RWPE1 (cell line): ENCODE results near the gene VAPB.

Experiments
- CTCF ChIA-PET: fragments of 350-600 bp; sonication (Branson Sonifier 250); formaldehyde crosslinking; extraction: SDS; loops from one replicate; lab custom pipeline; 2021; lab: Yijun Ruan, JAX
- POLR2A ChIA-PET: fragments of 400-600 bp; formaldehyde crosslinking; extraction: SDS; loops from one replicate; lab custom pipeline; 2020; ENCODE audit warnings: antibody characterized with exemption; ENCODE audit not compliant: low non-redundant PET; lab: Yijun Ruan, JAX
- DNase-seq: peaks from one replicate; pipeline ENCODE4 v3.0.0; 2012; ENCODE audit warnings: low spot score
- H3K27ac ChIP-seq: fragments of 450-650 bp; 2 replicates; pipeline ENCODE4 v1.5.1; 2017
- CTCF ChIP-seq: fragments of 450-650 bp; conservative IDR thresholded peaks from 2 replicates; pipeline ENCODE4 v1.5.1; 2017; ENCODE audit warnings: low read depth, mild to moderate bottlenecking

The VAPB gene

GRCh38 chr20:58393299-58393698, 4.3 kb downstream of the VAPB start:
- ChIA-PET POLR2A (no interaction called here), CTCF (no interaction called here)
- TF ChIP-seq CTCF, result no peak
- DNase-seq, result no peak
- H3K27ac ChIP-seq, result no peak overlapping the region

GRCh38 chr20:58394801-58395200, 5.8 kb downstream of the VAPB start:
- no peak for DNase-seq
- no peak for TF ChIP-seq CTCF
- ChIA-PET CTCF (interaction anchor here (0.6 kb wide), 1 partner anchor 48 kb away, joined by 3 read pairs; no protein-coding TSS in a partner anchor), POLR2A (no interaction called here)
- no peak overlapping the region for H3K27ac ChIP-seq

- no peak for DNase-seq
- CTCF ChIA-PET, result interaction anchor here (0.5 to 0.9 kb wide), 2 partner anchors 13 to 168 kb away, joined by 3 to 4 read pairs; no protein-coding TSS in a partner anchor
- no peak for TF ChIP-seq CTCF
- no peak overlapping the region for H3K27ac ChIP-seq
- POLR2A ChIA-PET, result no interaction called here
These were observed 6.6 kb downstream of the VAPB start for GRCh38 chr20:58395604-58396003.

DNA sequence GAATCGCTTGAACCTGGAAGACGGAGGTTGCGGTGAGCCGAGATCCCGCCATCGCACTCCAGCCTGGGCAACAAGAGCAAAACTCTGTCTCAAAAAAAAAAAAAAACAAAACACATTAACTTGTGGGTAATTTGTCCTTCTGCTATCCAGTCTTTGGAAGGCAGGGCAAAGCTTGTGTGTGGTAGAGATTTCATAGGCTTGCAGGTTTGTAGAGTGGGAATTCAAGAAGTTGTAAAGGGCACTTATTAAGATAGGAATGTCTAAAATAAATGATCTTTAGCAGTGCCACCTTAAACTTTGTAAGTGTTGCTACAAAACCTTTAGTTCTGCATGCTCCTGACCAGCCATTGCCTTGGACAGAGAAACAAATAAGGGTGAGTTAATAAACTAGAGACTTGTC, 8.4 kb downstream of the VAPB start:
- ChIA-PET POLR2A (no interaction called here), CTCF (interaction anchor here (0.7 kb wide), 2 partner anchors 8 to 400 kb away, joined by 3 read pairs; partner anchors contain the start of gene VAPB)
- no peak for DNase-seq
- no peak for TF ChIP-seq CTCF
- H3K27ac ChIP-seq, result no peak overlapping the region

GRCh38 chr20:58398254-58398653, 9.2 kb downstream of the VAPB start:
- ChIA-PET POLR2A (no interaction called here), CTCF (interaction anchor here (0.6 to 0.7 kb wide), 2 partner anchors 146 to 166 kb away, joined by 3 to 7 read pairs; no protein-coding TSS in a partner anchor)
- TF ChIP-seq CTCF, result no peak
- DNase-seq, result no peak
- no peak overlapping the region for H3K27ac ChIP-seq

- POLR2A ChIA-PET, result interaction anchor here (1.3 kb wide), 1 partner anchor 11 kb away, joined by 5 read pairs; the partner anchor contains the start of gene VAPB
These were observed 10.9 kb downstream of the VAPB start for GRCh38 chr20:58399926-58400325.

More at GRCh38 chr20:58399926-58400325, 10.9 kb downstream of the VAPB start:
- TF ChIP-seq CTCF, result no peak
- CTCF ChIA-PET, result interaction anchor here (0.6 kb wide), 1 partner anchor 706 kb away, joined by 3 read pairs; no protein-coding TSS in a partner anchor
- H3K27ac ChIP-seq, result no peak overlapping the region
- no peak for DNase-seq
